Activated naive CD4-positive, alpha-beta T cell treated with anti-CD3 and anti-CD28 coated beads, Interleukin-2, amount 50 U/mL, for 24 hours (primary cell): ENCODE data around the gene GPR35.
"Not testable (repeated sequence)": the region's sequence is repeated elsewhere in the genome, so short reads cannot be mapped to it uniquely, and the experiment has no call there.

ENCODE experiments used
- H3K27ac Mint-ChIP-seq: one replicate; pipeline ENCODE4 v1.8.0; 2021; ENCODE audit warnings: mild to moderate bottlenecking, mixed read lengths
- H3K27me3 Mint-ChIP-seq: one replicate; pipeline ENCODE4 v1.8.0; 2021; ENCODE audit warnings: mixed read lengths
- H3K36me3 Mint-ChIP-seq: one replicate; pipeline ENCODE4 v1.8.0; 2021; ENCODE audit warnings: mixed read lengths
- H3K4me1 Mint-ChIP-seq: one replicate; pipeline ENCODE4 v1.8.0; 2021; ENCODE audit warnings: mixed read lengths
- H3K4me3 Mint-ChIP-seq: one replicate; pipeline ENCODE4 v1.8.0; 2021; ENCODE audit warnings: mild to moderate bottlenecking, mixed read lengths
- H3K9me3 Mint-ChIP-seq: one replicate; pipeline ENCODE4 v1.8.0; 2021; ENCODE audit warnings: mixed read lengths

Gene GPR35

GRCh38 chr2:240672076-240672700 is 46.9 kb downstream of the GPR35 start:
- Mint-ChIP-seq H3K27me3 (peaks cover 8% of the 10 kb centered on the region), H3K27ac (no peak overlapping the region), H3K36me3 (peaks cover 2% of the 10 kb centered on the region), H3K4me1 (no peaks in the 10 kb centered on the region), H3K9me3 (no peaks in the 10 kb centered on the region), H3K4me3 (no peak overlapping the region)

- H3K4me1 Mint-ChIP-seq: no peaks in the 10 kb centered on the region
- H3K36me3 Mint-ChIP-seq: no peaks in the 10 kb centered on the region
- no peak overlapping the region for H3K27ac Mint-ChIP-seq
- no peak overlapping the region for H3K4me3 Mint-ChIP-seq
- H3K9me3 Mint-ChIP-seq: no peaks in the 10 kb centered on the region
- H3K27me3 Mint-ChIP-seq: peaks cover 8% of the 10 kb centered on the region
Measured at GRCh38 chr2:240672701-240673190, 47.5 kb downstream of the GPR35 start.

DNA sequence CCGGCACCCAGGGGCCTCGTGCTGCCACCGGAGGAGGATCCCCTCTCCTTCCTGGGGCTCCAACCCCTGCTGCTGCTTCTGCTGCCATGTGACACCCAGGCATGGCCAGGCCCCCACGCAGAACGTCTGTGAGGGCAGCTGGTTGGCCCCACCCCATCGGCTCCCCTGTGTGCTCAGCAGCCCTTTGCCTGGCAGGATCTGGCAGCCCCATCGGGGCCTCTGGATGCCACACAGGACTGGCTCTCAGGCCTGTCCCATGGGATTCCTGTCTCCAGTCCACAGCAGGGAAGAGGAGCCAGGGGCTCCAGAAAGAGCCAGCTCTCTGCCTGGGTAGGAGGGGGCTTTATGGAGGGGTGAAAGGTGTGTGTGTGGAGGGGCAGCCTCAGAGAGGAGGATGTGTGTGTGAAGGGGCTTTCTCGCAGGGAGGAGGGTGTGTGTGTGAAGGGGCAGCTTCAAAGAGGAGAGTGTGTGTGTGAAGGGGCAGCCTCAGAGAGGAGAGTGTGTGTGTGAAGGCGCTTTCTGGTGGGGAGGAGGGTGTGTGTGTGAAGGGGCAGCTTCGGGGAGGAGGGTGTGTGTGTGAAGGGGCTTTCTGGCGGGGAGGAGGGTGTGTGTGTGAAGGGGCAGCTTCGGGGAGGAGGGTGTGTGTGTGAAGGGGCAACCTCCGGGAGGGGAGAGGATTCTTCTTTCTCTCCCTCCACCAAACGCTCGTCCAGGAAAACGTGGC is 49.3 kb downstream of the GPR35 start:
- H3K27ac Mint-ChIP-seq, H3K4me1 Mint-ChIP-seq: not testable (repeated sequence)

DNA sequence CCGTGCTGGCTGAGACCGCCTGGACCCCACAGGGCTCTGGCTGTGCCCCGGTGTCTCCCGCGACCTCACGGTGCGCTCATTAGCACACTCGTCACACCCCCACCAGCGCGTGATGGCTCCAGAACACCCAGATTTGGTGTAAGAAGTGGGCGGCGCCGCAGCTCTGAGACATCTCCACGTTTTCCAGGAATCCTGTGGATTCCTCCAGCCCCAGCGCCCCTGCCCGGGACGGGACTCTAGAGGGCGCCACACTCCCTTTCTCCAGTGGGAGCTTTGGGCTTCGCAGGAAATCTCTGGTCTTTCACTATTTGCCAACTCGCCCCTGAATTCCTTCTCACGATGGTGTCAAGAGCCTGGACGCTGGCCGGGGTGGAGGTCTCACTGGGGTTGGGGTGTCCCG is 50.1 kb downstream of the GPR35 start:
- H3K27me3 Mint-ChIP-seq, H3K4me3 Mint-ChIP-seq, H3K27ac Mint-ChIP-seq, H3K36me3 Mint-ChIP-seq, H3K9me3 Mint-ChIP-seq, H3K4me1 Mint-ChIP-seq: not testable (repeated sequence)

More for the DNA sequence above, 49.3 kb downstream of the GPR35 start:
- not testable (repeated sequence) for H3K36me3 Mint-ChIP-seq, H3K9me3 Mint-ChIP-seq, H3K27me3 Mint-ChIP-seq, H3K4me3 Mint-ChIP-seq

DNA sequence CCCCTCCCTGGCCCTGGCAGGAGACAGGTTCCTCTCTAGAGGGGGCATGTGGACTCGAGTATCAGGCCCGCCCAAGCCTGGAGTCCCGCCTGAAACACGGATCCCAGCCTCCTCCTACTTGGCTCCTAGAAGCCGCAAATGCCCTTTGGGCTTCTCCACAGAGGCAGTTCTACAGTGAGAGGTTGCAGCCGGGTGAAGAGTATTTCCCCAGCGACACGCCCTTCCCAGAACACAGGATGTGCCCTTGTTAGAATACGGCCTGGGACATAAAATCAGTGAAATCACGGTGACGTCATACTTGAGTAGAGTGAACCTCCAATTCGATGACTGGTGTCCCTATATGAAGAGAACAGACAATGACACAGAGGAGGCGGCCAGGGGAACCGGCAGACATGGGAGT is 52.8 kb downstream of the GPR35 start:
- H3K27me3 Mint-ChIP-seq, H3K36me3 Mint-ChIP-seq, H3K27ac Mint-ChIP-seq, H3K4me1 Mint-ChIP-seq, H3K9me3 Mint-ChIP-seq, H3K4me3 Mint-ChIP-seq: not testable (repeated sequence)

- H3K36me3 Mint-ChIP-seq, H3K4me1 Mint-ChIP-seq: not testable (repeated sequence)
Measured at GRCh38 chr2:240678909-240679308, 53.6 kb downstream of the GPR35 start.

GRCh38 chr2:240680185-240680584 is 54.9 kb downstream of the GPR35 start:
- not testable (repeated sequence) for H3K4me1 Mint-ChIP-seq, H3K36me3 Mint-ChIP-seq, H3K27ac Mint-ChIP-seq, H3K4me3 Mint-ChIP-seq, H3K27me3 Mint-ChIP-seq, H3K9me3 Mint-ChIP-seq

More at GRCh38 chr2:240678909-240679308, 53.6 kb downstream of the GPR35 start:
- not testable (repeated sequence) for H3K9me3 Mint-ChIP-seq, H3K27me3 Mint-ChIP-seq, H3K27ac Mint-ChIP-seq, H3K4me3 Mint-ChIP-seq
